ENCODE measurements around the gene DDO. TPM values are rescaled to one million over a fixed set of nuclear protein-coding genes. Genes with fewer than 3 reads are reported as not detected.

DDO gene
- total and polyA plus RNA-seq, 2 experiments from 2014 or later = 0.10 TPM; not detected in 1

DNA sequence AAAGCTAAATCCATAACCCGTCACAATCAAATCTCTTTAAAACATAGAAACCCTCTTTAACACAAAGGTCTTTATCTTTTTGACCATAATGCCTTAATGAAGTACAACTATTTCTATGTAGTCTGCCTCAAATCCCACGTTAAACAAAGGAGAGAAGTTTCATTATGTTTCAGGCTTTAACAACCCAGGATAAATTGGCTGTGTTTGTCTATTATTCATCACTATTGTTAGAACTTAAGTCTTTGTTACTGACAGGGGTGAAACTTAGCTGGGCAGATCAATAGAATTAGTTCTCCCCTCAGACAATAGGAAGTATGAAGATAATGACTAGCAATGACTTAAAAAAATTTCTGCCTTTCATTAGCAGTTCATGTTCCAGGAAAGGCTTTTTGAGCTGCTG is 47.1 kb downstream of the DDO start (continued):
- TF ChIP-seq, protein P1, sequence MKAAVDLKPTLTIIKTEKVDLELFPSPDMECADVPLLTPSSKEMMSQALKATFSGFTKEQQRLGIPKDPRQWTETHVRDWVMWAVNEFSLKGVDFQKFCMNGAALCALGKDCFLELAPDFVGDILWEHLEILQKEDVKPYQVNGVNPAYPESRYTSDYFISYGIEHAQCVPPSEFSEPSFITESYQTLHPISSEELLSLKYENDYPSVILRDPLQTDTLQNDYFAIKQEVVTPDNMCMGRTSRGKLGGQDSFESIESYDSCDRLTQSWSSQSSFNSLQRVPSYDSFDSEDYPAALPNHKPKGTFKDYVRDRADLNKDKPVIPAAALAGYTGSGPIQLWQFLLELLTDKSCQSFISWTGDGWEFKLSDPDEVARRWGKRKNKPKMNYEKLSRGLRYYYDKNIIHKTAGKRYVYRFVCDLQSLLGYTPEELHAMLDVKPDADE (IDR thresholded peaks at IDR 0.05) = no peak
- TF ChIP-seq EZH2phosphoT487 (IDR thresholded peaks at IDR 0.05; ENCODE audit: unreplicated experiment) = no peak
- TF ChIP-seq STAT1 (IDR thresholded peaks at IDR 0.05; ENCODE audit: unreplicated experiment) = no peak
- TF ChIP-seq JUNB (IDR thresholded peaks at IDR 0.05; ENCODE audit: unreplicated experiment) = no peak
- no peak for TF ChIP-seq NANOG (IDR thresholded peaks at IDR 0.05; ENCODE audit: borderline replicate concordance)
- no peak for TF ChIP-seq ZNF114 (CRISPR knock-in tag; IDR thresholded peaks at IDR 0.05)
- TF ChIP-seq ZNF331 (CRISPR knock-in tag; IDR thresholded peaks at IDR 0.05; ENCODE audit: low read depth) = no peak
- no peak for TF ChIP-seq CREB1 (CRISPR knock-in tag; IDR thresholded peaks at IDR 0.05; ENCODE audit: low read depth)
- TF ChIP-seq EZH2 (IDR thresholded peaks at IDR 0.05; ENCODE audit: low read depth, unreplicated experiment) = no peak
- no peak for TF ChIP-seq POLR2AphosphoS5 (IDR thresholded peaks at IDR 0.05; ENCODE audit: low read depth)
- no peak for TF ChIP-seq REST (IDR thresholded peaks at IDR 0.05; ENCODE audit: unreplicated experiment)
- TF ChIP-seq CTCF (conservative IDR thresholded peaks at IDR 0.05; ENCODE audit: low read depth in 2 of 2) = no peak

DNA sequence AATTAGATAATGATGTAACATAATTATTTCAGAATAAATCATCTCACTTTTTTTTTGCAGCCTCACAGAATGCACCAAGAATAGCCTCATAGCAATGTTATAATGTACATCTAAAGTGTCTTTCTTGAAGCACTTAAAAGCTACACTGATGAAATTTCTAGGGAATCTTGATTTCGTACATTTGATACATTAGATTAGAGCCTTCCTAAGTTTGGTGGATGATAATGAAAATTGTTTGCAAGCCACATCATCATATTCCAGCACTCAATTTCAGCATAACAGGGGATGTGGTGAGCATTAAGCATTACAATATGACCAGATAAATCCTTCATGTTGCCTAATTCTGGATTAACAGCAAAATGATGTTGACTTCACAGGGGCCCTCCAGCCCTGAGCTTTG is 47.5 kb downstream of the DDO start:
- no peak for DNase-seq (ENCODE audit: low spot score)
- peaks cover 16% of the 10 kb centered on the region for H3K4me1 ChIP-seq (ENCODE audit: insufficient read depth)
- H3K27me3 Mint-ChIP-seq (ENCODE audit: insufficient read depth, low read depth, poor library complexity) = no peaks in the 10 kb centered on the region
- H3K4me3 Mint-ChIP-seq = no peak overlapping the region
- peaks cover 18% of the 10 kb centered on the region; the same call in 2 of the 3 replicates for H3K4me1 Mint-ChIP-seq
- H3K27me3 ChIP-seq (ENCODE audit: insufficient read depth) = no peaks in the 10 kb centered on the region
- no peaks in the 10 kb centered on the region for H3K36me3 ChIP-seq (ENCODE audit: insufficient read depth)
- H3K4me3 ChIP-seq = no peak overlapping the region
- no peak overlapping the region for H3K4me2 ChIP-seq
- no peak overlapping the region for H3K27ac Mint-ChIP-seq
- no peak overlapping the region for H3K27ac ChIP-seq (ENCODE audit: low read depth)
- H3K9me2 ChIP-seq (ENCODE audit: insufficient read depth) = 0 out of 2 replicates have a peak, but pooled peaks cover 3% of the 10 kb centered on the region
- no peak overlapping the region for H2AFZ ChIP-seq
- no peaks in the 10 kb centered on the region for H3K9me3 Mint-ChIP-seq
- no peaks in the 10 kb centered on the region for H3K36me3 Mint-ChIP-seq (ENCODE audit: low read depth)
- ATAC-seq = no peak
- no peaks in the 10 kb centered on the region for H3K79me2 ChIP-seq (replicated peaks; ENCODE audit: insufficient read depth)
- H4K20me1 ChIP-seq (replicated peaks; ENCODE audit: insufficient read depth) = no peaks in the 10 kb centered on the region
- H3F3A ChIP-seq (replicated peaks; ENCODE audit: low read depth) = no peaks in the 10 kb centered on the region
- TF ChIP-seq JUNB (IDR thresholded peaks at IDR 0.05; ENCODE audit: unreplicated experiment) = no peak
- TF ChIP-seq EZH2 (IDR thresholded peaks at IDR 0.05; ENCODE audit: low read depth, unreplicated experiment) = no peak
- TF ChIP-seq REST (IDR thresholded peaks at IDR 0.05; ENCODE audit: unreplicated experiment) = no peak
- TF ChIP-seq POLR2AphosphoS5 (IDR thresholded peaks at IDR 0.05; ENCODE audit: low read depth) = no peak
- TF ChIP-seq CREB1 (CRISPR knock-in tag; IDR thresholded peaks at IDR 0.05; ENCODE audit: low read depth) = no peak
- TF ChIP-seq STAT1 (IDR thresholded peaks at IDR 0.05; ENCODE audit: unreplicated experiment) = no peak
- no peak for TF ChIP-seq ZNF114 (CRISPR knock-in tag; IDR thresholded peaks at IDR 0.05)
- TF ChIP-seq EZH2phosphoT487 (IDR thresholded peaks at IDR 0.05; ENCODE audit: unreplicated experiment) = no peak
- TF ChIP-seq NANOG (IDR thresholded peaks at IDR 0.05; ENCODE audit: borderline replicate concordance) = no peak
- TF ChIP-seq, protein P1 (IDR thresholded peaks at IDR 0.05) = no peak
- TF ChIP-seq ZNF331 (CRISPR knock-in tag; IDR thresholded peaks at IDR 0.05; ENCODE audit: low read depth) = no peak
